OCI-LY3 (cell line): ENCODE results near the gene STX1A.

ENCODE experiments used
- H2AFZ ChIP-seq: fragments of 200-600, 300-600 bp; shearing (Covaris generic); 2 replicates; pipeline ENCODE4 v1.6.0; 2014; ENCODE audit warnings: antibody characterized with exemption, low read depth, low read length
- H3K27ac ChIP-seq: fragments of 200-600, 300-600 bp; sonication (generic); 2 replicates; pipeline ENCODE4 v1.5.1; 2014; ENCODE audit warnings: mild to moderate bottlenecking, low read length, moderate library complexity, mixed read lengths
- H3K27me3 ChIP-seq: fragments of 200-600, 300-600 bp; sonication (generic); 2 replicates; pipeline ENCODE4 v1.6.1; 2014; ENCODE audit warnings: low read depth, low read length, mixed read lengths
- H3K36me3 ChIP-seq: fragments of 200-600, 300-600 bp; sonication (generic); replicated peaks from 2 replicates; pipeline ENCODE3; 2014; ENCODE audit warnings: low read depth, low read length, mixed read lengths
- H3K4me1 ChIP-seq: fragments of 300-600, 200-600 bp; sonication (generic); 2 replicates; pipeline ENCODE4 v1.6.1; 2014; ENCODE audit warnings: low read length, mixed read lengths
- H3K4me2 ChIP-seq: fragments of 200-600, 300-600 bp; sonication (generic); 2 replicates; pipeline ENCODE4 v1.6.1; 2014; ENCODE audit warnings: low read length, mixed read lengths
- H3K4me3 ChIP-seq: fragments of 300-600, 200-600 bp; sonication (generic); 2 replicates; pipeline ENCODE4 v1.5.1; 2014; ENCODE audit warnings: antibody characterized with exemption, mild to moderate bottlenecking, low read length, moderate library complexity
- H3K79me2 ChIP-seq: fragments of 300-600, 200-600 bp; shearing (Covaris generic); 2 replicates; pipeline ENCODE4 v1.6.1; 2014; ENCODE audit warnings: mild to moderate bottlenecking, low read length, mixed read lengths
- H3K9ac ChIP-seq: fragments of 300-600, 200-600 bp; shearing (Covaris generic); 2 replicates; pipeline ENCODE4 v1.6.0; 2014; ENCODE audit warnings: mild to moderate bottlenecking, low read length, moderate library complexity
- H3K9me3 ChIP-seq: fragments of 200-600, 300-600 bp; shearing (Covaris generic); 2 replicates; pipeline ENCODE4 v1.6.1; 2014; ENCODE audit warnings: low read length, mixed read lengths; ENCODE audit not compliant: insufficient read depth
- H4K20me1 ChIP-seq: fragments of 200-600, 300-600 bp; sonication (generic); 2 replicates; pipeline ENCODE4 v1.6.1; 2016; ENCODE audit warnings: low read length, mixed read lengths; ENCODE audit not compliant: insufficient read depth
- EZH2phosphoT487 ChIP-seq: fragments of 200-600 bp; shearing (Covaris generic); IDR thresholded peaks from 2 replicates; pipeline ENCODE4 v1.6.1; 2018; ENCODE audit warnings: antibody characterized with exemption, mixed run types, low read depth
- TF ChIP-seq, protein P1 (sequence below): fragments of 200-600, 300-600 bp; sonication (generic); IDR thresholded peaks from 2 replicates; pipeline ENCODE4 v1.5.1; 2014; ENCODE audit warnings: antibody characterized with exemption, low read length, low read depth

Gene STX1A

DNA sequence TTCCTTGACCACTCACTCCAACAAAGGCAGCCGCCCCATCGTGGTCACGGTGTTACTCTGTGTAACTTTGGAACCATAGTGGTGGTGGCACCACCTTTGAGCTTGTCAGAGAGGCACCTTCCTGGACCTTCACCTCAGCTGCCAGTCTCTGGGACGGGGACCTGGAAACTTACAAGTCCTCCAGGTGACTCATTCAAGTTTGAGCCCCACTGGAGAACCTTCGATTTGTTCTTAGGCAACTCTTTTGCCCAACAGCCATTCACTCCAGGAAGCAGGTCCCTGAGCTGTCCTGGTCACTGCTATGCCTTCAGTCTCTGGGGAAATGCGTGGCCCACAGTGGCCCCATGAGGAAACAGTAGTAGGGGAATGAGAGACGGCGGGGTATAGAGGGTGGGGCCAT lies 17.2 kb downstream of the STX1A start:
- Histone ChIP-seq H3K79me2 (no peaks in the 10 kb centered on the region), H3K27ac (no peak overlapping the region), H4K20me1 (no peaks in the 10 kb centered on the region), H2AFZ (no peak overlapping the region), H3K9me3 (no peaks in the 10 kb centered on the region), H3K4me3 (no peak overlapping the region), H3K4me2 (no peak overlapping the region), H3K4me1 (no peaks in the 10 kb centered on the region), H3K36me3 (peaks cover 22% of the 10 kb centered on the region), H3K9ac (no peak overlapping the region), H3K27me3 (no peaks in the 10 kb centered on the region)
- TF ChIP-seq, protein P1, sequence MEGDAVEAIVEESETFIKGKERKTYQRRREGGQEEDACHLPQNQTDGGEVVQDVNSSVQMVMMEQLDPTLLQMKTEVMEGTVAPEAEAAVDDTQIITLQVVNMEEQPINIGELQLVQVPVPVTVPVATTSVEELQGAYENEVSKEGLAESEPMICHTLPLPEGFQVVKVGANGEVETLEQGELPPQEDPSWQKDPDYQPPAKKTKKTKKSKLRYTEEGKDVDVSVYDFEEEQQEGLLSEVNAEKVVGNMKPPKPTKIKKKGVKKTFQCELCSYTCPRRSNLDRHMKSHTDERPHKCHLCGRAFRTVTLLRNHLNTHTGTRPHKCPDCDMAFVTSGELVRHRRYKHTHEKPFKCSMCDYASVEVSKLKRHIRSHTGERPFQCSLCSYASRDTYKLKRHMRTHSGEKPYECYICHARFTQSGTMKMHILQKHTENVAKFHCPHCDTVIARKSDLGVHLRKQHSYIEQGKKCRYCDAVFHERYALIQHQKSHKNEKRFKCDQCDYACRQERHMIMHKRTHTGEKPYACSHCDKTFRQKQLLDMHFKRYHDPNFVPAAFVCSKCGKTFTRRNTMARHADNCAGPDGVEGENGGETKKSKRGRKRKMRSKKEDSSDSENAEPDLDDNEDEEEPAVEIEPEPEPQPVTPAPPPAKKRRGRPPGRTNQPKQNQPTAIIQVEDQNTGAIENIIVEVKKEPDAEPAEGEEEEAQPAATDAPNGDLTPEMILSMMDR: no peak
- TF ChIP-seq EZH2phosphoT487: no peak

- no peak overlapping the region for H2AFZ ChIP-seq
- TF ChIP-seq EZH2phosphoT487: no peak
- TF ChIP-seq, protein P1: peak; percentile 32
- no peaks in the 10 kb centered on the region; the same call in 1 of the 2 replicates for H4K20me1 ChIP-seq
- peaks cover 25% of the 10 kb centered on the region for H3K36me3 ChIP-seq
- no peaks in the 10 kb centered on the region for H3K79me2 ChIP-seq
- no peak overlapping the region for H3K4me3 ChIP-seq
- H3K27ac ChIP-seq: no peak overlapping the region
- no peaks in the 10 kb centered on the region for H3K27me3 ChIP-seq
- no peaks in the 10 kb centered on the region for H3K9me3 ChIP-seq
- H3K9ac ChIP-seq: no peak overlapping the region
- H3K4me1 ChIP-seq: no peaks in the 10 kb centered on the region
- no peak overlapping the region for H3K4me2 ChIP-seq
Measured at GRCh38 chr7:73701357-73701995, 18.0 kb downstream of the STX1A start.

GRCh38 chr7:73700581-73701134 lies 18.8 kb downstream of the STX1A start:
- Histone ChIP-seq H3K9me3 (no peaks in the 10 kb centered on the region), H4K20me1 (no peaks in the 10 kb centered on the region; the same call in 1 of the 2 replicates), H3K4me3 (no peak overlapping the region), H3K79me2 (no peaks in the 10 kb centered on the region), H3K36me3 (peaks cover 28% of the 10 kb centered on the region), H3K27me3 (no peaks in the 10 kb centered on the region), H3K4me2 (no peak overlapping the region), H2AFZ (no peak overlapping the region), H3K4me1 (no peaks in the 10 kb centered on the region), H3K27ac (no peak overlapping the region), H3K9ac (no peak overlapping the region)
- TF ChIP-seq, protein P1: no peak
- no peak for TF ChIP-seq EZH2phosphoT487

DNA sequence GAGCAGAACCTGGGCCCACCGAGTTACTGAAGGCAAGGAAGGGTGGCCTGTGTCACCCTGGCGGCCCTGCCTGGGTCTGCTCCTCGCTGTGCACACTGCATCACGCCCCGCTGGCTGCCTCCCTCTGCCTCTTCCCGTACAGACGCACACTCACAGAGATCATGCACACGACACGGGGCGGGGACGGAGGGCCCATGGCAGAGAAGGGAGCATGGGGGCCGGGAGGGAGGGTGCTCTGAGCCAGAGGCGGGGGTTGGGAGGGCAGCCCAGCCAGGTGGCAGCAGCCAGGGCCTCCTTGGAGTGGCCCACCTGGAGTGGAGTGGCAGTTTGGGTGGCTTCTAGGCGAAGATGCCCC lies 19.4 kb downstream of the STX1A start:
- Histone ChIP-seq H3K27me3 (no peaks in the 10 kb centered on the region), H4K20me1 (no peaks in the 10 kb centered on the region; the same call in 1 of the 2 replicates), H3K27ac (no peak overlapping the region), H3K36me3 (peaks cover 30% of the 10 kb centered on the region), H3K4me1 (no peaks in the 10 kb centered on the region), H3K79me2 (no peaks in the 10 kb centered on the region), H3K9me3 (no peaks in the 10 kb centered on the region), H3K4me2 (no peak overlapping the region), H3K4me3 (no peak overlapping the region), H2AFZ (no peak overlapping the region), H3K9ac (no peak overlapping the region)
- TF ChIP-seq, protein P1: no peak
- TF ChIP-seq EZH2phosphoT487: no peak
